ENCODE results near the gene GDPD5. TPM values are rescaled to one million over a fixed set of nuclear protein-coding genes. Genes with fewer than 3 reads are reported as not detected.
A peak's percentile ranks its signal among the peaks of the same experiment; 100 is the strongest.

The GDPD5 gene
- total and polyA plus RNA-seq, 2 donors (not counting 3 experiments of a cell fraction or from before 2014, with no cell fraction given): 60.2 to 79.2 TPM

DNA sequence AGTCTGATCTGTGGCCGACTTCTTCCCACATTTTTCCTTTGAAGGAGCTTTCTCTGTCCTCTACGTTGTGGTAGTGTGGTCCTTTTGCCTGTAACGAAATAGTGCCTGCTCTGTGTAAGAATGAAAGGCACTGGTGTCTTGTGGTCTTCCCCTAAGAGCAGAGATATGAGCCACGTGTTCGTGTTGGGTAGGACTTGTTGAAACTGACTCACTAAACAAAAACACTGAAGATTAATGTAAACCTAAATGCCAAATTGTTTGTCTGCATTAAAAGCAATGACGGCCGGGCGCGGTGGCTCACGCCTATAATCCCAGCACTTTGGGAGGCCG lies 136.5 kb downstream of the GDPD5 start:
- Histone ChIP-seq H3K9me1 (replicated peaks; ENCODE audit: control insufficient read depth, extremely low read depth, insufficient read depth, low read length) (no peaks in the 10 kb centered on the region), H3K27me3 (ENCODE audit: control insufficient read depth in 2 of 2, insufficient read depth in 2 of 2, low read length in 2 of 2) (no peaks in the 10 kb centered on the region), H3K4me1 (ENCODE audit: control insufficient read depth, extremely low read depth, insufficient read depth, low read length) (peaks cover 17% of the 10 kb centered on the region), H3K79me2 (ENCODE audit: control insufficient read depth, insufficient read depth, low read length) (no peaks in the 10 kb centered on the region), H3K9ac (replicated peaks; ENCODE audit: extremely low read depth, insufficient read depth, low read length) (no peak overlapping the region), H3K27ac (ENCODE audit: insufficient read depth, low read depth, low read length) (no peak overlapping the region), H3K4me3 (replicated peaks in 1 of 3; ENCODE audit: insufficient read depth in 1 of 3, low read depth in 1 of 3, low read length in 3 of 3) (no peak overlapping the region), H3K4me2 (ENCODE audit: insufficient read depth, low read length) (no peak overlapping the region), H3K9me3 (replicated peaks; ENCODE audit: control insufficient read depth, insufficient read depth, low read length) (no peaks in the 10 kb centered on the region), H2AFZ (ENCODE audit: low read depth, low read length) (peak overlapping the region; percentile 28), H4K20me1 (replicated peaks; ENCODE audit: control insufficient read depth, extremely low read depth, insufficient read depth, low read length) (no peaks in the 10 kb centered on the region), H3K36me3 (ENCODE audit: control insufficient read depth in 2 of 2, extremely low read depth in 1 of 2, insufficient read depth in 2 of 2, low read length in 2 of 2) (no peaks in the 10 kb centered on the region)
- CTCF ChIA-PET: interaction anchor here (0.8 to 10.6 kb wide), 17 partner anchors 10 to 414 kb away, joined by 3 to 166 read pairs (median 7); partner anchors contain the start of genes GDPD5 and RPS3
- intact Hi-C loops (cut with micrococcal nuclease) (loop anchor here (5.0 kb wide), 1 partner anchor 38 kb away; no protein-coding TSS in a partner anchor), dilution Hi-C loops (cut with MboI; ENCODE audit: extremely low pct_ligation_motif_present, low sequenced_read_pairs) (no loop called here)
- FAIRE-seq (no peak), DNase-seq (ENCODE audit: low read depth, low spot score) (no peak)
- TF ChIP-seq EZH2 (IDR thresholded peaks at IDR 0.05; ENCODE audit: borderline replicate concordance, low read depth, low read length, severe bottlenecking): no peak
- TF ChIP-seq POLR2AphosphoS5 (IDR thresholded peaks at IDR 0.05; ENCODE audit: insufficient read depth, low read depth, low read length): no peak
- no peak for TF ChIP-seq GATA2 (IDR thresholded peaks at IDR 0.05; ENCODE audit: insufficient read depth, insufficient read length, low read depth, low read length)
- TF ChIP-seq, protein P1, sequence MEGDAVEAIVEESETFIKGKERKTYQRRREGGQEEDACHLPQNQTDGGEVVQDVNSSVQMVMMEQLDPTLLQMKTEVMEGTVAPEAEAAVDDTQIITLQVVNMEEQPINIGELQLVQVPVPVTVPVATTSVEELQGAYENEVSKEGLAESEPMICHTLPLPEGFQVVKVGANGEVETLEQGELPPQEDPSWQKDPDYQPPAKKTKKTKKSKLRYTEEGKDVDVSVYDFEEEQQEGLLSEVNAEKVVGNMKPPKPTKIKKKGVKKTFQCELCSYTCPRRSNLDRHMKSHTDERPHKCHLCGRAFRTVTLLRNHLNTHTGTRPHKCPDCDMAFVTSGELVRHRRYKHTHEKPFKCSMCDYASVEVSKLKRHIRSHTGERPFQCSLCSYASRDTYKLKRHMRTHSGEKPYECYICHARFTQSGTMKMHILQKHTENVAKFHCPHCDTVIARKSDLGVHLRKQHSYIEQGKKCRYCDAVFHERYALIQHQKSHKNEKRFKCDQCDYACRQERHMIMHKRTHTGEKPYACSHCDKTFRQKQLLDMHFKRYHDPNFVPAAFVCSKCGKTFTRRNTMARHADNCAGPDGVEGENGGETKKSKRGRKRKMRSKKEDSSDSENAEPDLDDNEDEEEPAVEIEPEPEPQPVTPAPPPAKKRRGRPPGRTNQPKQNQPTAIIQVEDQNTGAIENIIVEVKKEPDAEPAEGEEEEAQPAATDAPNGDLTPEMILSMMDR (IDR thresholded peaks at IDR 0.05; ENCODE audit: extremely low read depth in 1 of 2, insufficient read depth in 1 of 2, low read depth in 1 of 2, low read length in 2 of 2): no peak
- no peak for TF ChIP-seq JUN (IDR thresholded peaks at IDR 0.05; ENCODE audit: borderline replicate concordance, insufficient read depth, insufficient read length, low read depth)
- TF ChIP-seq, protein P2, sequence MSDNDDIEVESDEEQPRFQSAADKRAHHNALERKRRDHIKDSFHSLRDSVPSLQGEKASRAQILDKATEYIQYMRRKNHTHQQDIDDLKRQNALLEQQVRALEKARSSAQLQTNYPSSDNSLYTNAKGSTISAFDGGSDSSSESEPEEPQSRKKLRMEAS (IDR thresholded peaks at IDR 0.05; ENCODE audit: insufficient read depth, insufficient read length): no peak
- TF ChIP-seq MYC (IDR thresholded peaks at IDR 0.05; ENCODE audit: low read depth, low read length): no peak
- TF ChIP-seq FOS (IDR thresholded peaks at IDR 0.05; ENCODE audit: borderline replicate concordance, insufficient read depth, low read length): no peak
- TF ChIP-seq POLR2A (IDR thresholded peaks at IDR 0.05; ENCODE audit: low read depth, low read length): no peak
- POLR2A ChIA-PET: no interaction called here
- BruUV-seq (replicated peaks): no TSS peak

All from endothelial cell of umbilical vein (primary cell).